Progenitor cell of endocrine pancreas (in vitro differentiated cells): ENCODE measurements around the gene CASD1. TPM values are rescaled to one million over a fixed set of nuclear protein-coding genes. Genes with fewer than 3 reads are reported as not detected.

Experiments used
- DNase-seq: peaks from one replicate; pipeline ENCODE4 v3.0.0; 2021; ENCODE audit warnings: low spot score; ENCODE audit not compliant: unreplicated experiment
- H3K27ac Mint-ChIP-seq: 2 replicates; pipeline ENCODE4 v1.8.0; 2021; ENCODE audit warnings: mild to moderate bottlenecking, moderate library complexity, mixed read lengths
- H3K27me3 Mint-ChIP-seq: 2 replicates; pipeline ENCODE4 v1.8.0; 2021; ENCODE audit warnings: mixed read lengths
- H3K36me3 Mint-ChIP-seq: 2 replicates; pipeline ENCODE4 v1.8.0; 2022; ENCODE audit warnings: mixed read lengths; ENCODE audit not compliant: insufficient read depth
- H3K4me1 Mint-ChIP-seq: 2 replicates; pipeline ENCODE4 v1.8.0; 2021; ENCODE audit warnings: low read depth, mixed read lengths
- H3K4me3 Mint-ChIP-seq: 2 replicates; pipeline ENCODE4 v1.8.0; 2021; ENCODE audit warnings: low read depth, mild to moderate bottlenecking, moderate library complexity, mixed read lengths
- H3K9me3 Mint-ChIP-seq: 2 replicates; pipeline ENCODE4 v1.8.0; 2021; ENCODE audit warnings: low read depth, mixed read lengths
- long read RNA-seq: library from polyadenylated mRNA; unstranded; transcript quantifications from one replicate; pipeline ENCODE4 v2.0.0, GENCODE V29; 2020
- total RNA-seq: library from RNA; stranded (reverse); gene quantifications from 2 replicates; pipeline ENCODE4 v1.2.1, GENCODE V29; 2021
- TF ChIP-seq, protein P1 (sequence below): fragments of 200-600 bp; sonication (generic); IDR thresholded peaks from one replicate; pipeline ENCODE4 v1.5.0; 2021; ENCODE audit warnings: antibody characterized with exemption, mild to moderate bottlenecking; ENCODE audit not compliant: unreplicated experiment

The CASD1 gene
- 46.5 and 51.7 TPM in 2 replicates for total RNA-seq
- long read RNA-seq, partial matches to known transcripts, result 17 of 23 reads
- long read RNA-seq, other reads (novel, unspliced or antisense), result 2 of 23 reads

DNA sequence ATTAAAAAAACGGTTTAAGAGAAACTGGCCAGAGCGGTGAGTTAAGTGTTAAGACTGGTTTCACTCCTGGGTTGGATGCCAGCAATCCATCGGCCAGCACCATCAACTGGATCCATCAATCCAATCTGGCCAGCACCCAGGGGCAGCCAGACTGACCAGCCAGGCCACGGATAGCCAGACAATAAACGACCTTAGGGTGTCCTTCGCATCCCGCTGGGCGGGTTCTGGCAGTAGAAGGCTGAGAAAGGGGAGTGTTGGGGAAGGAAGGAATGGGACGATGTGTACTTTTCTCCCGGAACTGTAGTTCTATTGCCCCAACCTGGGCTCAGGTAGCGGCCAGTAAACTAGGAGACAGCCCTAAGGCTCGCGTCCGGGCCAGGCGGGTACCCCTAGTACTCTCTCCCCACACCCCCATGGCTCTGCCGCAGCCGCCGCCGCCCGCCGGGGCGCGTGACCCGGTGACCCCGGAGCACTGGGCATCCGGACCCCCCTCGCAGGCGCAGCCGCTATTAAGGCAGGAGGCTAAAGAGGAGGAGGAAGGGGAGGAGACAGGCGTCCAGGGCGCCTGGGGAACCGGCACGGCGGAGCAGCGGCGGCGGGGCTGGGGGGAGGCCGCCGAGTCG lies at the start of gene CASD1:
Gene CASD1, plus strand, starts transcription at position 546 of the 623 bp plus-strand sequence. CDS start 276 bp downstream, outside the sequence.
- Mint-ChIP-seq H3K4me1 (peaks cover 38% of the 10 kb centered on the region), H3K4me3 (peak within 1 kb of the TSS; percentile 79), H3K36me3 (no peaks in the 10 kb centered on the region), H3K9me3 (no peaks in the 10 kb centered on the region), H3K27ac (peak within 1 kb of the TSS; percentile 95), H3K27me3 (no peaks in the 10 kb centered on the region)
- no peak for DNase-seq
- TF ChIP-seq, protein P1, sequence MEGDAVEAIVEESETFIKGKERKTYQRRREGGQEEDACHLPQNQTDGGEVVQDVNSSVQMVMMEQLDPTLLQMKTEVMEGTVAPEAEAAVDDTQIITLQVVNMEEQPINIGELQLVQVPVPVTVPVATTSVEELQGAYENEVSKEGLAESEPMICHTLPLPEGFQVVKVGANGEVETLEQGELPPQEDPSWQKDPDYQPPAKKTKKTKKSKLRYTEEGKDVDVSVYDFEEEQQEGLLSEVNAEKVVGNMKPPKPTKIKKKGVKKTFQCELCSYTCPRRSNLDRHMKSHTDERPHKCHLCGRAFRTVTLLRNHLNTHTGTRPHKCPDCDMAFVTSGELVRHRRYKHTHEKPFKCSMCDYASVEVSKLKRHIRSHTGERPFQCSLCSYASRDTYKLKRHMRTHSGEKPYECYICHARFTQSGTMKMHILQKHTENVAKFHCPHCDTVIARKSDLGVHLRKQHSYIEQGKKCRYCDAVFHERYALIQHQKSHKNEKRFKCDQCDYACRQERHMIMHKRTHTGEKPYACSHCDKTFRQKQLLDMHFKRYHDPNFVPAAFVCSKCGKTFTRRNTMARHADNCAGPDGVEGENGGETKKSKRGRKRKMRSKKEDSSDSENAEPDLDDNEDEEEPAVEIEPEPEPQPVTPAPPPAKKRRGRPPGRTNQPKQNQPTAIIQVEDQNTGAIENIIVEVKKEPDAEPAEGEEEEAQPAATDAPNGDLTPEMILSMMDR, result no peak

DNA sequence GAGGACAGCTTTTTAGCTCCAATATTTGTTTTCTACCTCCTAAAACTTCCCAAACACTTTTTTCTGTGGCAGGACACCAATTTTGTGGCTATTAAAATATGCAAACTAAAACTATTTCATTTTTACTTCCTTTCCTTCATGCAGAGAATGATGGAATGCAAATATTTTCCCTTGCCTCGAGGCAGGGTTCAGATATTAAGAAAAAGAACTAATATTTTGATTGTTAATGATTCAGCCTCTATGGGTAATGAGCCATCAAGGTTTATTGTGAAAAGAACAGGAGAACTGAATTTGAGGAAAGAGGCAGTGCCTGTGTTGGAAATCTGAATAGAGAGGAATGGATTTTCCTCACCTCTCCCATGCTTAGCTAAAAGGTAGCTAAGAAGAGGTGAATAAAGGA lies 43.1 kb upstream of the CASD1 start:
- DNase-seq, result no peak
- no peaks in the 10 kb centered on the region for H3K27me3 Mint-ChIP-seq
- no peak overlapping the region for H3K4me3 Mint-ChIP-seq
- peaks cover 3% of the 10 kb centered on the region for H3K9me3 Mint-ChIP-seq
- H3K4me1 Mint-ChIP-seq, result no peaks in the 10 kb centered on the region
- no peaks in the 10 kb centered on the region for H3K36me3 Mint-ChIP-seq
- no peak overlapping the region for H3K27ac Mint-ChIP-seq
- TF ChIP-seq, protein P1, result no peak

DNA sequence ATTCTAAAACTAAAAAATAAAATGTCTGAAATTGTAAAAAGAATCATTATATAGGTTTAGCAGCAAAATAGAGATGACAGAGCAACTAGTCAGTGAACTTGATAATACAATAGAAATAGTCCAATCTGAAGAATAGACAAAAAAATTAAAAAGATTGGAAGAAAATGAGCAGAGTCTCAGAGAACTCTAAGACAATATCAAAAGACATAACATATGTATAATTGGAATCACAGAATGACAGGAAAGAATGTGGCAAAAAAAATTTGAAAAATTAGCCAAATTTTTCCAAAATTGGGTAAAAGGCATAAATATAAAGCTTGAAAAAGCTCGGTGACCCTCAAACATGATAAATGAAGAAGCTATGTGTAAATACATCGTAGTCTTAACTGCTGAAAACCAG lies 38.0 kb upstream of the CASD1 start:
- Mint-ChIP-seq H3K27ac (no peak overlapping the region), H3K4me3 (no peak overlapping the region), H3K4me1 (no peaks in the 10 kb centered on the region), H3K36me3 (no peaks in the 10 kb centered on the region), H3K9me3 (peaks cover 6% of the 10 kb centered on the region), H3K27me3 (peaks cover 3% of the 10 kb centered on the region)
- DNase-seq, result no peak
- TF ChIP-seq, protein P1, result no peak

DNA sequence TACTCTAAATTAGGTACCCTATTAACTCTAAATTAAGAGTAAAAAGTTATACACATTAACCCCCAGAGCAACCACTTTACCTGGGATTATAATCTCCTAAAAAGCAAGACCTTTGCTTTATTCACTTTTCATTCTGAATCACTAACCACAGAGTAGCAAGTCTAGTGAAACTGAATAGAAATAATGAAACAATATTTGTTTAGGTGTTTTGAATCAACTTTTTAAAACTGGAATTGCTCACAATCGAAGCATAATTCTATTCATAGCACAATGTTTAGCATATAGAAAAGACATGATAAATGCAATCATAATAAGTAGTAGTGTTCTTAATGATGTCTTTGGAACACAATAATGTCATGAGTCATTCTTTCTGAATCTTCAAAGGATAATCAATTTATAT lies 37.0 kb upstream of the CASD1 start:
- H3K27ac Mint-ChIP-seq, result no peak overlapping the region
- no peaks in the 10 kb centered on the region for H3K36me3 Mint-ChIP-seq
- no peak overlapping the region for H3K4me3 Mint-ChIP-seq
- DNase-seq, result no peak
- peaks cover 1% of the 10 kb centered on the region for H3K4me1 Mint-ChIP-seq
- TF ChIP-seq, protein P1, result no peak
- H3K27me3 Mint-ChIP-seq, result peaks cover 3% of the 10 kb centered on the region
- H3K9me3 Mint-ChIP-seq, result peaks cover 6% of the 10 kb centered on the region

DNA sequence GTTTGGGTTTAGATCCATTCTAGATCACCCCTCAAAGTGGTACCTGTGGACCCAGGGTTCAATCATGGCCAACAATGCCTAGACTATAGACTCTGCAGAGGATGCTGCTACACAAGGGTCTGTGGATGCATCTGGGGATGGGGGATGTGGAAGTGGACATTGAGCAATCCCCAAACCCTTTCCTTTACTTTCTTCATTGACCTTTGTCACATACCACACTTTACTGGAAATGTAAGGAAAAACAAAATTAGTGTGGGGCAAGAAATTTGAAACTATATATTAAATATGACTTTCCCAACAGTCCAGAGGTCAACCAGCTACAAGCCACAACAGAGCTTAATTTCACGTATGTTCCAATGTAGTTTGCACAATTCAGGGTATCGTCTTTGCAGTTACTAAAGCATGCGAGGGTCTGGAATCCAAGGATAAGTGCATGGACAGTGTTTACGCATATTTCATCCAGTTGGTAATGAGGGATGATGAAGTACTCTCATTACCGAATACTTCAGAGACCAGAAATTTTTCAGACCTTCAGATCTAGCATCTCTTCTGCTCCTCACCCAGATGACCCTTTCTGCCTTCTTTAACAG lies 33.3 kb upstream of the CASD1 start:
- no peaks in the 10 kb centered on the region for H3K36me3 Mint-ChIP-seq

More for the DNA sequence above, 33.3 kb upstream of the CASD1 start:
- no peak for DNase-seq
- TF ChIP-seq, protein P1, result no peak
- H3K9me3 Mint-ChIP-seq, result peaks cover 3% of the 10 kb centered on the region
- peaks cover 4% of the 10 kb centered on the region for H3K4me1 Mint-ChIP-seq
- H3K4me3 Mint-ChIP-seq, result no peak overlapping the region
- peaks cover 3% of the 10 kb centered on the region for H3K27me3 Mint-ChIP-seq
- no peak overlapping the region for H3K27ac Mint-ChIP-seq
